Fibroblast of lung (primary cell): ENCODE data around the gene ANKRD31. TPM values are rescaled to one million over a fixed set of nuclear protein-coding genes. Genes with fewer than 3 reads are reported as not detected.
"Not testable (repeated sequence)": the region's sequence is repeated elsewhere in the genome, so short reads cannot be mapped to it uniquely, and the experiment has no call there.

Experiments
- DNase-seq, 2 donors: peaks; one replicate each; pipeline versions ENCODE4 v3.0.0 to v3.0.0-alpha.2; 2010; ENCODE audit warnings: low read depth in 2 of 2
- H2AFZ ChIP-seq: 2 replicates; pipeline ENCODE4 v1.5.1; 2012; ENCODE audit warnings: low read length, control low read depth, inconsistent platforms
- H3K27ac ChIP-seq: 2 replicates; pipeline ENCODE4 v1.5.1; 2011; ENCODE audit warnings: low read length, control low read depth; ENCODE audit not compliant: insufficient read depth
- H3K27me3 ChIP-seq: 2 replicates; pipeline ENCODE4 v1.5.1; 2011; ENCODE audit warnings: mild to moderate bottlenecking, low read length; ENCODE audit not compliant: control insufficient read depth, insufficient read depth
- H3K36me3 ChIP-seq: 2 replicates; pipeline ENCODE4 v1.5.1; 2011; ENCODE audit warnings: low read length; ENCODE audit not compliant: control insufficient read depth, insufficient read depth
- H3K4me1 ChIP-seq: 2 replicates; pipeline ENCODE4 v1.5.1; 2011; ENCODE audit warnings: low read length; ENCODE audit not compliant: control insufficient read depth, insufficient read depth; ENCODE audit errors: extremely low read depth
- H3K4me2 ChIP-seq: 2 replicates; pipeline ENCODE4 v1.5.1; 2011; ENCODE audit warnings: low read length, control low read depth; ENCODE audit not compliant: insufficient read depth; ENCODE audit errors: extremely low read depth
- H3K4me3 ChIP-seq, 4 experiments: fragments of 200-600 bp in 1 of 4; sonication (generic) in 1 of 4; replicated peaks in 1 of 4; 2 replicates each; pipeline ENCODE4 v1.5.1; 2011 to 2016; ENCODE audit warnings: low read length in 4 of 4, low read depth in 3 of 4, mild to moderate bottlenecking in 3 of 4, control low read depth in 2 of 4, inconsistent platforms in 1 of 4, mixed read lengths in 1 of 4; ENCODE audit not compliant: insufficient read depth in 1 of 4; ENCODE audit errors: control extremely low read depth in 1 of 4
- H3K79me2 ChIP-seq: 2 replicates; pipeline ENCODE4 v1.5.1; 2012; ENCODE audit warnings: mild to moderate bottlenecking, low read length, inconsistent platforms; ENCODE audit not compliant: control insufficient read depth, insufficient read depth
- H3K9ac ChIP-seq: 2 replicates; pipeline ENCODE4 v1.5.1; 2011; ENCODE audit warnings: mild to moderate bottlenecking, low read length, control low read depth; ENCODE audit not compliant: insufficient read depth
- H3K9me3 ChIP-seq: 2 replicates; pipeline ENCODE4 v1.5.1; 2012; ENCODE audit warnings: low read depth, low read length; ENCODE audit not compliant: control insufficient read depth, insufficient read depth
- H4K20me1 ChIP-seq: 2 replicates; pipeline ENCODE4 v1.5.1; 2011; ENCODE audit warnings: low read length; ENCODE audit not compliant: control insufficient read depth, insufficient read depth; ENCODE audit errors: extremely low read depth
- EZH2 ChIP-seq: IDR thresholded peaks from 2 replicates; pipeline ENCODE4 v1.5.1; 2012; ENCODE audit warnings: low read length, control low read depth, mild to moderate bottlenecking; ENCODE audit errors: missing control alignments
- polyA plus RNA-seq, 2 donors: library from polyadenylated mRNA; depleted of rRNA in 1 of 2; stranded (reverse) in 1 of 2; unstranded in 1 of 2; fragments of >200 nt; gene quantifications; 2 replicates each; pipeline ENCODE4 v1.2.1, GENCODE V29; 2011 to 2012; ENCODE audit warnings: missing spikeins in 1 of 2
- total RNA-seq: library from RNA; depleted of rRNA; stranded (reverse); fragments of >200 nt; gene quantifications from 2 replicates; pipeline ENCODE4 v1.2.1, GENCODE V29; 2014
- TF ChIP-seq, protein P1 (sequence below), 2 donors: IDR thresholded peaks in 1 of 2; conservative IDR thresholded peaks in 1 of 2; 1 replicate in 1 of 2; 2 replicates in 1 of 2; pipeline ENCODE4 v1.5.1; 2011 to 2012; ENCODE audit warnings: low read length in 2 of 2, control low read depth in 1 of 2, inconsistent platforms in 1 of 2, low read depth in 1 of 2, mild to moderate bottlenecking in 1 of 2

Gene ANKRD31
- total and polyA plus RNA-seq, 2 donors (not counting 1 experiment from before 2014, with no cell fraction given): 0.05 to 0.33 TPM

DNA sequence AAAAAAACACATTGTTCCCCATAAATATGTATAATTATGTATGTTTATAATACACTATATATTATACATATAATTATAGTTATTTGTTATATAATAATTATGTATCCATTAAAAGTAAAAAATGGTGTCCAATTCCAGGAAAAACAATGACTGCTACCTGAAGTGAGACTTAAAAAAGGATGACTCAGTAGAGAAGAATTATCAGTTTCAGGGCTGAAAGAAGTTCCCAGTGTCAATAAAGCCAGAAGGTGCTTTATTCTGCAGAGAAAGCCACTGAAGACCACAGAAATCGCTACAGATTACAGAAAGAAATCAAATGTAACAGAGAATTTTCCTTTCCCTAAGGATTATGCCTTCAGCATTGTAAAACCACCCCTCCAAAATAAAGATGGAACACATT is 50.9 kb downstream of the ANKRD31 start:
- H4K20me1 ChIP-seq: no peaks in the 10 kb centered on the region
- H3K4me3 ChIP-seq: no peak overlapping the region
- H3K27ac ChIP-seq: no peak overlapping the region
- H3K36me3 ChIP-seq: no peaks in the 10 kb centered on the region
- no peaks in the 10 kb centered on the region for H3K27me3 ChIP-seq
- H2AFZ ChIP-seq: no peak overlapping the region
- no peaks in the 10 kb centered on the region for H3K4me1 ChIP-seq
- TF ChIP-seq, protein P1, sequence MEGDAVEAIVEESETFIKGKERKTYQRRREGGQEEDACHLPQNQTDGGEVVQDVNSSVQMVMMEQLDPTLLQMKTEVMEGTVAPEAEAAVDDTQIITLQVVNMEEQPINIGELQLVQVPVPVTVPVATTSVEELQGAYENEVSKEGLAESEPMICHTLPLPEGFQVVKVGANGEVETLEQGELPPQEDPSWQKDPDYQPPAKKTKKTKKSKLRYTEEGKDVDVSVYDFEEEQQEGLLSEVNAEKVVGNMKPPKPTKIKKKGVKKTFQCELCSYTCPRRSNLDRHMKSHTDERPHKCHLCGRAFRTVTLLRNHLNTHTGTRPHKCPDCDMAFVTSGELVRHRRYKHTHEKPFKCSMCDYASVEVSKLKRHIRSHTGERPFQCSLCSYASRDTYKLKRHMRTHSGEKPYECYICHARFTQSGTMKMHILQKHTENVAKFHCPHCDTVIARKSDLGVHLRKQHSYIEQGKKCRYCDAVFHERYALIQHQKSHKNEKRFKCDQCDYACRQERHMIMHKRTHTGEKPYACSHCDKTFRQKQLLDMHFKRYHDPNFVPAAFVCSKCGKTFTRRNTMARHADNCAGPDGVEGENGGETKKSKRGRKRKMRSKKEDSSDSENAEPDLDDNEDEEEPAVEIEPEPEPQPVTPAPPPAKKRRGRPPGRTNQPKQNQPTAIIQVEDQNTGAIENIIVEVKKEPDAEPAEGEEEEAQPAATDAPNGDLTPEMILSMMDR (conservative IDR thresholded peaks at IDR 0.05 in 1 of 2, IDR thresholded peaks at IDR 0.05 in 1 of 2; ENCODE audit: low read depth in 1 of 2, low read length in 2 of 2): no peak
- TF ChIP-seq EZH2: no peak
- no peak overlapping the region for H3K4me2 ChIP-seq
- no peak overlapping the region for H3K9ac ChIP-seq
- H3K9me3 ChIP-seq: no peaks in the 10 kb centered on the region
- H3K79me2 ChIP-seq: no peaks in the 10 kb centered on the region
- DNase-seq: no peak

DNA sequence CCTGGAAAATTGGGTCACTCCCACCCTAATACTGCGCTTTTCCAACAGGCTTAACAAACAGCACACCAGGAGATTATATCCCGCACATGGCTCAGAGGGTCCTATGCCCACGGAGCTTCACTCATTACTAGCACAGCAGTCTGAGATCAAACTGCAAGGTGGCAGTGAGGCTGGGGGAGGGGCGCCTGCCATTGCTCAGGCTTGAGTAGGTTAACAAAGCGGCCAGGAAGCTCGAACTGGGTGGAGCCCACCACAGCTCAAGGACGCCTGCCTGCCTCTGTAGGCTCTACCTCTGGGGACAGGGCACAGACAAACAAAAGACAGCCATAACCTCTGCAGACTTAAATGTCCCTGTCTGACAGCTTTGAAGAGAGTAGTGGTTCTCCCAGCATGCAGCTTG is 60.7 kb downstream of the ANKRD31 start:
- not testable (repeated sequence) for H3K4me1 ChIP-seq, H3K9ac ChIP-seq, H3K27ac ChIP-seq, H3K4me2 ChIP-seq, H3K4me3 ChIP-seq, H3K27me3 ChIP-seq, H3K79me2 ChIP-seq, H2AFZ ChIP-seq, H3K36me3 ChIP-seq, H4K20me1 ChIP-seq, DNase-seq, H3K9me3 ChIP-seq

DNA sequence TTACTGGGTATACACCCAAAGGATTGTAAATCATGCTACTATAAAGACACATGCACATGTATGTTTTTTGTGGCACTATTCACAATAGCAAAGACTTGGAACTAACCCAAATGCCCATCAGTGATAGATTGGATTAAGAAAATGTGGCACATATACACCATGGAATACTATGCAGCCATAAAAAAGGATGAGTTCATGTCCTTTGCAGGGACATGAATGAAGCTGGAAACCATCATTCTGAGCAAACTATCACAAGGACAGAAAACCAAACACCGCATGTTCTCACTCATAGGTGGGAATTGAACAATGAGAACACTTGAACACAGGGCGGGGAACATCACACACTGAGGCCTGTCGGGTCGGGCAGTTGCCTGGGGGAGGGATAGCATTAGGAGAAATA is 61.8 kb downstream of the ANKRD31 start:
- not testable (repeated sequence) for H3K79me2 ChIP-seq

DNA sequence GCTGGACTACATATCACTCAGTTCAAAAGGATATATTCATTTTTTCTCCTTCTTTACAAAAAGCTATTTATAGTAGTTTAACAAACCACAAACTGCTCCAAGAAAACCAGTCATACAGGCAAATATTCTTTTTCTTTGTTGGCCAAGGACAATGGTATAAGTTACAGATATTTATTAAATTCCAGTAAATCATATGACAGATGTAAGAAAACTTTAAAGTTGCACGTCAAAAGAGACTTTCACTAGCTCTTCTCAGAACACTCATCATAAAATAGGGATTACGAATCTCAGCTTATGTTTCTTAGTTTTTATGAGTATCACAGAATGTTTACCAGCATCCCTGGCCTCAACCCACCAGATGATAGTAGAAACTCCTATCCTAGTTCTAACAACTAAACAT is 67.2 kb downstream of the ANKRD31 start:
- Histone ChIP-seq H3K79me2 (no peaks in the 10 kb centered on the region), H3K4me2 (no peak overlapping the region), H3K4me1 (no peaks in the 10 kb centered on the region), H3K9me3 (no peaks in the 10 kb centered on the region), H3K27ac (no peak overlapping the region), H3K36me3 (no peaks in the 10 kb centered on the region), H3K9ac (no peak overlapping the region), H2AFZ (no peak overlapping the region), H3K4me3 (no peak overlapping the region), H4K20me1 (no peaks in the 10 kb centered on the region), H3K27me3 (no peaks in the 10 kb centered on the region)
- peak in 1 of 2 donors; percentile 3 for DNase-seq
- TF ChIP-seq, protein P1 (conservative IDR thresholded peaks at IDR 0.05 in 1 of 2, IDR thresholded peaks at IDR 0.05 in 1 of 2; ENCODE audit: low read depth in 1 of 2, low read length in 2 of 2): no peak
- TF ChIP-seq EZH2: no peak

More for the DNA sequence above, 61.8 kb downstream of the ANKRD31 start:
- H4K20me1 ChIP-seq, H2AFZ ChIP-seq, H3K9ac ChIP-seq, DNase-seq, H3K4me1 ChIP-seq, H3K27me3 ChIP-seq, H3K9me3 ChIP-seq, H3K36me3 ChIP-seq, H3K4me2 ChIP-seq, H3K4me3 ChIP-seq, H3K27ac ChIP-seq: not testable (repeated sequence)
